ENCODE data around the gene PCDHGC3. TPM values are rescaled to one million over a fixed set of nuclear protein-coding genes. Genes with fewer than 3 reads are reported as not detected.
A peak's percentile ranks its signal among the peaks of the same experiment; 100 is the strongest.
"Not testable (repeated sequence)": the region's sequence is repeated elsewhere in the genome, so short reads cannot be mapped to it uniquely, and the experiment has no call there.

PCDHGC3 gene
- 15.4 and 27.2 TPM in 2 replicates for total RNA-seq (2014; rRNA removed; shearing (Covaris generic); ENCODE audit: low replicate concordance)

DNA sequence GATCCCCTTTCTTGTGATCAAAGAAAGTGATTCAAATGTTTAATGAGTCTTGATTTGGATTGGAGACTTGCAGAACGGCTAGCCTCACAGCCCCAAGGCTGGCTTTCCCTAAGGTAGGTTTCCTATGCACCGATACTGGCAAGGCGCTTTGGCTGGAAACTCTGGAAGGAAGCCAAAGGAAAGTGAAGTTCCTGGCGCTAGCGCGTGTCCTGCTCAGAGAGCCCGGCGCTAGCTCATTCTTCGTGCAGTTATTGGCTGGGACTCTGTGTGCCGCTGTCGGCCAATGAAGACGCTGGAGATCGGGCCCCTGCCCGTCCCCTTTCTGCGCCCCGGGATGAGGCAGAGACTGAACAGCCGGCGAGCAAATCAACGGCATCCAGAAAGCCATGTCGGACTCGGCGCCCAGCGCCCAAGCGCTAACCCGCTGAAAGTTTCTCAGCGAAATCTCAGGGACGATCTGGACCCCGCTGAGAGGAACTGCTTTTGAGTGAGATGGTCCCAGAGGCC, at the start of gene PCDHGC3:
Gene PCDHGC3, plus strand, starts transcription at position 342 of the 507 bp plus-strand sequence. Its CDS starts 151 bp downstream, at position 493.
- in situ Hi-C loops (cut with HindIII; ENCODE audit: low pct_unique_long_range_greater_than_20kb, low sequenced_read_pairs), result no loop called here
- peak; percentile 90 for DNase-seq (ENCODE audit: low read depth)

GRCh38 chr5:141427783-141428426, 47.9 kb upstream of the PCDHGC3 start:
- no peak for DNase-seq (ENCODE audit: low read depth)
- in situ Hi-C loops (cut with HindIII; ENCODE audit: low pct_unique_long_range_greater_than_20kb, low sequenced_read_pairs), result no loop called here

GRCh38 chr5:141430332-141431113, 45.2 kb upstream of the PCDHGC3 start, which contains the start of gene PCDHGA12:
TSS of gene PCDHGA12 (plus strand) at chr5:141430507. CDS start at chr5:141430760, 253 bp downstream.
- in situ Hi-C loops (cut with HindIII; ENCODE audit: low pct_unique_long_range_greater_than_20kb, low sequenced_read_pairs), result no loop called here
- DNase-seq (ENCODE audit: low read depth), result no peak

DNA sequence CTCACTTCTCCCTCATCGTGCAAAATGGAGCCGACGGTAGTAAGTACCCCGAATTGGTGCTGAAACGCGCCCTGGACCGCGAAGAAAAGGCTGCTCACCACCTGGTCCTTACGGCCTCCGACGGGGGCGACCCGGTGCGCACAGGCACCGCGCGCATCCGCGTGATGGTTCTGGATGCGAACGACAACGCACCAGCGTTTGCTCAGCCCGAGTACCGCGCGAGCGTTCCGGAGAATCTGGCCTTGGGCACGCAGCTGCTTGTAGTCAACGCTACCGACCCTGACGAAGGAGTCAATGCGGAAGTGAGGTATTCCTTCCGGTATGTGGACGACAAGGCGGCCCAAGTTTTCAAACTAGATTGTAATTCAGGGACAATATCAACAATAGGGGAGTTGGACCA, 44.5 kb upstream of the PCDHGC3 start:
- in situ Hi-C loops (cut with HindIII; ENCODE audit: low pct_unique_long_range_greater_than_20kb, low sequenced_read_pairs), result no loop called here
- DNase-seq (ENCODE audit: low read depth), result no peak

DNA sequence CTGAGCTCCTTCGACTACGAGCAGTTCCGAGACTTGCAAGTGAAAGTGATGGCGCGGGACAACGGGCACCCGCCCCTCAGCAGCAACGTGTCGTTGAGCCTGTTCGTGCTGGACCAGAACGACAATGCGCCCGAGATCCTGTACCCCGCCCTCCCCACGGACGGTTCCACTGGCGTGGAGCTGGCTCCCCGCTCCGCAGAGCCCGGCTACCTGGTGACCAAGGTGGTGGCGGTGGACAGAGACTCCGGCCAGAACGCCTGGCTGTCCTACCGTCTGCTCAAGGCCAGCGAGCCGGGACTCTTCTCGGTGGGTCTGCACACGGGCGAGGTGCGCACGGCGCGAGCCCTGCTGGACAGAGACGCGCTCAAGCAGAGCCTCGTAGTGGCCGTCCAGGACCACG, 43.5 kb upstream of the PCDHGC3 start:
- DNase-seq (ENCODE audit: low read depth); in situ Hi-C loops (cut with HindIII; ENCODE audit: low pct_unique_long_range_greater_than_20kb, low sequenced_read_pairs): not testable (repeated sequence)

- DNase-seq (ENCODE audit: low read depth); in situ Hi-C loops (cut with HindIII; ENCODE audit: low pct_unique_long_range_greater_than_20kb, low sequenced_read_pairs): not testable (repeated sequence)
Observed at GRCh38 chr5:141432726-141433125, 43.0 kb upstream of the PCDHGC3 start.

GRCh38 chr5:141434006-141434405, 41.8 kb upstream of the PCDHGC3 start:
- DNase-seq (ENCODE audit: low read depth), result no peak
- in situ Hi-C loops (cut with HindIII; ENCODE audit: low pct_unique_long_range_greater_than_20kb, low sequenced_read_pairs), result no loop called here

- in situ Hi-C loops (cut with HindIII; ENCODE audit: low pct_unique_long_range_greater_than_20kb, low sequenced_read_pairs), result no loop called here
- no peak for DNase-seq (ENCODE audit: low read depth)
Observed at GRCh38 chr5:141437221-141437620, 38.5 kb upstream of the PCDHGC3 start.

- no peak for DNase-seq (ENCODE audit: low read depth)
- in situ Hi-C loops (cut with HindIII; ENCODE audit: low pct_unique_long_range_greater_than_20kb, low sequenced_read_pairs), result no loop called here
Observed at GRCh38 chr5:141439411-141440141, 36.2 kb upstream of the PCDHGC3 start.

DNA sequence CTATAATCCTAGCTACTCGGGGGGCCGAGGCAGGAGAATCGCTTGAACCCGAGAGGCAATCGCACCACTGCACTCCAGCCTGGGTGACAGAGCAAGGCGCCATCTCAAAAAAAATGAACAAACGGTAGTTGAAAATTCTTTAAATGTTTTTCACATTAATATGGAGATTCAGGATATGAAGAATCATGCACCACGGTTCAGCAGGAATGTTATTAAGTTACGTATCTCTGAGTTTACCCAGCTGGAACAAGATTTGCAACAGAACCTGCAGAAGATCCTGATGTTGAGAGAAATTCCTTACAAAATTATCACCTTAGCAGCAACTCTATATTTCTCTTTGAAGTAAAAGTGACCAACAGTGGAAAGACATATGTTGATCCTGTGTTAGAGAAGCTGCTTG, 35.4 kb upstream of the PCDHGC3 start:
- in situ Hi-C loops (cut with HindIII; ENCODE audit: low pct_unique_long_range_greater_than_20kb, low sequenced_read_pairs), result no loop called here
- DNase-seq (ENCODE audit: low read depth), result no peak

DNA sequence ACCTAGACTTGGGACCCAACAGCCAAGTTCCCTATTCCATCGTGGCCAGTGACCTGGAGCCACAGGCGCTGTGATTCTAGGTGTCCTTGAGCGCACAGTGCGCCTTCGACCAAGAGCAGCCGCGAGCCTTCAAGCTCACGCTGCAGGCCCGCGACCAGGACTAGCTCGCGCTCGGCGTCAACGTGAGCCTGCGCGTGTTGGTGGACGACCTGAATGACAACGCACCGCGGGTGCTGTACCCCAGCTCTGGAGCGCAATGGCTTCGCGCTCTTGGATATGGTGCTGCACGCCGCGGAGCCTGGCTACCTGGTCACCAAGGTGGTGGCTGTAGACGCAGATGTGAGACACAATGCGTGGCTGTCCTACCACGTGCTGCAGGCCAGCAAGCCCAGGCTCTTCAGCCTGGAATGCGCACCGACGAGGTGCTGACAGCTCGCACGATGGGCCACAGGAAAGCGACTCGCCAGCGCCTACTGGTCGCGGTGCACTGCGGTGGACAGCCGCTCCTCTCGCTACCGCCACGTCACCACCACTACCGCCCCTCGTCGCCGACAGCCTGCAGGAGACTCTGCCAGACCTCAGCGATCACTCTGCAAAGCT, 34.1 kb upstream of the PCDHGC3 start:
- no peak for DNase-seq (ENCODE audit: low read depth)
- in situ Hi-C loops (cut with HindIII; ENCODE audit: low pct_unique_long_range_greater_than_20kb, low sequenced_read_pairs), result no loop called here

DNA sequence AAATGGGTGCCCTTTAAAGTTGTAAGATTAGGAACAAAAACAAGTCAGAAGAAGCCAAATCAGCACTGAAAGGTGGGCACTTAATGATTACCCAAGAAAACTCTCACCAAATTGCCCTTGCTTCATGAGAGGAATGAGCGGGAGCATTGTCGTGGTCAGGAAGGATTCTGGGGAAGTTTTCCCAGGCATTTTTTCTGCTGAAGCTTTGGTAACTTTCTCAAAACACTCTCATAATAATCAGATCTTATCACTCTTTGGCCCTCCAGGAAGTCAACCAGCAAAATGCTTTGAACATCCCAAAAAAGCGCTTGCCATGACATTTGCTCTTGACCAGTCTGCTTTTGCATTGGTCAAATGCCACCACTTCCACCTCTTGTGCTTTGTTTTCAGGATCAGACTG, 10.4 kb upstream of the PCDHGC3 start:
- DNase-seq (ENCODE audit: low read depth), result peak; percentile 1
- in situ Hi-C loops (cut with HindIII; ENCODE audit: low pct_unique_long_range_greater_than_20kb, low sequenced_read_pairs), result no loop called here

DNA sequence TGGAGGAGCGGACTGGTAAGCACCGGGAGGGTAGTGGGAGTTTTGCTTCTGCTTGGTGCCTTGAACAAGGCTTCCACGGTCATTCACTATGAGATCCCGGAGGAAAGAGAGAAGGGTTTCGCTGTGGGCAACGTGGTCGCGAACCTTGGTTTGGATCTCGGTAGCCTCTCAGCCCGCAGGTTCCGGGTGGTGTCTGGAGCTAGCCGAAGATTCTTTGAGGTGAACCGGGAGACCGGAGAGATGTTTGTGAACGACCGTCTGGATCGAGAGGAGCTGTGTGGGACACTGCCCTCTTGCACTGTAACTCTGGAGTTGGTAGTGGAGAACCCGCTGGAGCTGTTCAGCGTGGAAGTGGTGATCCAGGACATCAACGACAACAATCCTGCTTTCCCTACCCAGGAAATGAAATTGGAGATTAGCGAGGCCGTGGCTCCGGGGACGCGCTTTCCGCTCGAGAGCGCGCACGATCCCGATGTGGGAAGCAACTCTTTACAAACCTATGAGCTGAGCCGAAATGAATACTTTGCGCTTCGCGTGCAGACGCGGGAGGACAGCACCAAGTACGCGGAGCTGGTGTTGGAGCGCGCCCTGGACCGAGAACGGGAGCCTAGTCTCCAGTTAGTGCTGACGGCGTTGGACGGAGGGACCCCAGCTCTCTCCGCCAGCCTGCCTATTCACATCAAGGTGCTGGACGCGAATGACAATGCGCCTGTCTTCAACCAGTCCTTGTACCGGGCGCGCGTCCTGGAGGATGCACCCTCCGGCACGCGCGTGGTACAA, 556 bp downstream of the PCDHGC3 start:
- DNase-seq (ENCODE audit: low read depth), result peak; percentile 66
- in situ Hi-C loops (cut with HindIII; ENCODE audit: low pct_unique_long_range_greater_than_20kb, low sequenced_read_pairs), result no loop called here

GRCh38 chr5:141477044-141477575, 1.3 kb downstream of the PCDHGC3 start:
- in situ Hi-C loops (cut with HindIII; ENCODE audit: low pct_unique_long_range_greater_than_20kb, low sequenced_read_pairs), result no loop called here
- no peak for DNase-seq (ENCODE audit: low read depth)

GRCh38 chr5:141477815-141478214, 2.0 kb downstream of the PCDHGC3 start:
- in situ Hi-C loops (cut with HindIII; ENCODE audit: low pct_unique_long_range_greater_than_20kb, low sequenced_read_pairs), result no loop called here

GRCh38 chr5:141478321-141478945, 2.7 kb downstream of the PCDHGC3 start:
- in situ Hi-C loops (cut with HindIII; ENCODE audit: low pct_unique_long_range_greater_than_20kb, low sequenced_read_pairs), result no loop called here
- DNase-seq (ENCODE audit: low read depth), result no peak

More at GRCh38 chr5:141477815-141478214, 2.0 kb downstream of the PCDHGC3 start:
- no peak for DNase-seq (ENCODE audit: low read depth)

- no peak for DNase-seq (ENCODE audit: low read depth)
- in situ Hi-C loops (cut with HindIII; ENCODE audit: low pct_unique_long_range_greater_than_20kb, low sequenced_read_pairs), result no loop called here
Observed at GRCh38 chr5:141479776-141480175, 4.0 kb downstream of the PCDHGC3 start.
